Karpas-422 (cell line): ENCODE data around the gene SLC35B1. TPM values are rescaled to one million over a fixed set of nuclear protein-coding genes. Genes with fewer than 3 reads are reported as not detected.

Source experiments
- DNase-seq: peaks from one replicate; pipeline ENCODE4 v3.0.0-alpha.2; 2015
- H2AFZ ChIP-seq: fragments of 200-600 bp; sonication (generic); 2 replicates; pipeline ENCODE4 v1.6.1; 2014; ENCODE audit warnings: antibody characterized with exemption, low read length, mixed read lengths
- H3K27ac ChIP-seq: fragments of 200-600 bp; sonication (generic); 2 replicates; pipeline ENCODE4 v1.5.1; 2014; ENCODE audit warnings: mild to moderate bottlenecking, low read length, moderate library complexity
- H3K27me3 ChIP-seq: fragments of 200-600 bp; sonication (generic); 2 replicates; pipeline ENCODE4 v1.6.1; 2014; ENCODE audit warnings: low read length, mixed read lengths
- H3K36me3 ChIP-seq: fragments of 200-600 bp; sonication (generic); 2 replicates; pipeline ENCODE4 v1.6.1; 2014; ENCODE audit warnings: low read length, mixed read lengths; ENCODE audit not compliant: insufficient read depth
- H3K4me1 ChIP-seq: fragments of 200-600 bp; sonication (generic); 2 replicates; pipeline ENCODE4 v1.6.1; 2014; ENCODE audit warnings: mild to moderate bottlenecking, low read length, mixed read lengths
- H3K4me2 ChIP-seq: fragments of 200-600 bp; sonication (generic); 2 replicates; pipeline ENCODE4 v1.6.1; 2014; ENCODE audit warnings: low read length, low read depth, mild to moderate bottlenecking; ENCODE audit not compliant: poor library complexity, severe bottlenecking
- H3K4me3 ChIP-seq: fragments of 200-600 bp; sonication (generic); 2 replicates; pipeline ENCODE4 v1.5.1; 2014; ENCODE audit warnings: mild to moderate bottlenecking, antibody characterized with exemption, low read length, mixed read lengths
- H3K79me2 ChIP-seq: fragments of 200-600 bp; sonication (generic); 2 replicates; pipeline ENCODE4 v1.6.1; 2014; ENCODE audit warnings: mild to moderate bottlenecking, low read length, mixed read lengths
- H3K9ac ChIP-seq: fragments of 200-600 bp; sonication (generic); 2 replicates; pipeline ENCODE4 v1.6.0; 2014; ENCODE audit warnings: low read length
- H3K9me2 ChIP-seq: fragments of 200-600 bp; sonication (generic), shearing (Covaris generic); replicated peaks from 2 replicates; pipeline ENCODE4 v1.6.0; 2014; ENCODE audit warnings: mild to moderate bottlenecking, low read length, moderate library complexity; ENCODE audit not compliant: insufficient read depth
- H3K9me3 ChIP-seq: fragments of 300-700, 200-600 bp; sonication (generic); 2 replicates; pipeline ENCODE4 v1.6.1; 2014; ENCODE audit warnings: low read length, mixed read lengths
- H4K20me1 ChIP-seq: fragments of 200-600 bp; sonication (generic); 2 replicates; pipeline ENCODE4 v1.6.1; 2014; ENCODE audit warnings: mild to moderate bottlenecking, antibody characterized with exemption, low read length, low read depth; ENCODE audit not compliant: insufficient read depth
- total RNA-seq: library from RNA; depleted of rRNA; stranded (reverse); fragments of >200 nt; shearing (Covaris generic); gene quantifications from 2 replicates; pipeline ENCODE4 v1.2.3, GENCODE V29; 2014; ENCODE audit warnings: low replicate concordance

The SLC35B1 gene
- total RNA-seq, 1 experiment from 2014 or later, result 37.4 TPM

- Histone ChIP-seq H3K4me3 (no peak overlapping the region), H3K4me1 (no peaks in the 10 kb centered on the region), H2AFZ (no peak overlapping the region), H3K27ac (no peak overlapping the region), H3K36me3 (no peaks in the 10 kb centered on the region), H4K20me1 (no peaks in the 10 kb centered on the region), H3K27me3 (no peaks in the 10 kb centered on the region; the same call in 1 of the 2 replicates), H3K79me2 (no peaks in the 10 kb centered on the region), H3K9me3 (no peaks in the 10 kb centered on the region), H3K9me2 (no peaks in the 10 kb centered on the region), H3K4me2 (no peak overlapping the region), H3K9ac (no peak overlapping the region)
- no peak for DNase-seq
These were observed 32.0 kb upstream of the SLC35B1 start for GRCh38 chr17:49739641-49740271.

DNA sequence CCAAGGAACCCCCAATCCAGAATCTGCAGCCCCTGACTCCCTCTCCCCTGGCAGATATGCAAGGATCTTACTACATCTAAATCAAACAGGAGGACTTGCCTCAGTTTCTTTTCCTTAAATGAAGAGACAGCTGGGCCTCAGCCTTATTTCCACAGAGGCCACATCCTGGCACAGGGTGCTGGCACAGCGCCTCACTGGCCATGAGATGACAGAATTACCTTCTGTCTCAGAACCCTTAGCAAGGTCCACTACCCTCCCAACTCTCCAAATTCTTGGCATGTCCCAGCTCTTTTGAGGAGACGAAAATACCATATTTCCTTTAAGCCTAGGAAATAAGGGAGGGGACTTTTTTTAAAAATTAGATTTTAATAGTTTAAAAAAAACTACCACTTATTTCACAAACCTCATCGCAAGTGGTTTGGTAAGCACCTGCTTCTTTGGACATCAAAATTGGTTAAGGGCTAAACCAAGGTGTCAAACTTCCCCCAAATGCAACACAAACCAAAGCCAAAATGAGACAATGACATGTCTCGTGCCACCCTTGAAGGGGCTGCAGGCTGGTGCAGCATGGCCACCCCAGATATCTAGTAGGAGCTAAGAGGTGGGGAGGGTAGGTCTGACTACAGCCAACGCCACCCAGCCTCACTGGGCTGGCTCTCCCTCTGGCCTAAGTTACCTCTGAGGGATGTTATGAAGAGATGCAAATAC, 30.8 kb upstream of the SLC35B1 start:
- H3K4me2 ChIP-seq, result no peak overlapping the region
- H3K79me2 ChIP-seq, result no peaks in the 10 kb centered on the region
- no peaks in the 10 kb centered on the region for H3K4me1 ChIP-seq

GRCh38 chr17:49734515-49735490, 27.0 kb upstream of the SLC35B1 start:
- H3K4me2 ChIP-seq, result no peak overlapping the region
- H3K27me3 ChIP-seq, result no peaks in the 10 kb centered on the region; the same call in 1 of the 2 replicates
- no peak overlapping the region for H3K27ac ChIP-seq
- no peaks in the 10 kb centered on the region for H3K36me3 ChIP-seq
- no peak for DNase-seq
- H3K9me2 ChIP-seq, result no peaks in the 10 kb centered on the region
- no peaks in the 10 kb centered on the region for H3K79me2 ChIP-seq
- H4K20me1 ChIP-seq, result no peaks in the 10 kb centered on the region
- H3K4me1 ChIP-seq, result no peaks in the 10 kb centered on the region
- H3K4me3 ChIP-seq, result no peak overlapping the region
- no peak overlapping the region for H3K9ac ChIP-seq
- H2AFZ ChIP-seq, result no peak overlapping the region
- no peaks in the 10 kb centered on the region for H3K9me3 ChIP-seq

More for the DNA sequence above, 30.8 kb upstream of the SLC35B1 start:
- H3K9ac ChIP-seq, result no peak overlapping the region
- H3K27ac ChIP-seq, result no peak overlapping the region
- H3K27me3 ChIP-seq, result no peaks in the 10 kb centered on the region; the same call in 1 of the 2 replicates
- no peak overlapping the region for H2AFZ ChIP-seq
- H3K9me2 ChIP-seq, result no peaks in the 10 kb centered on the region
- H3K36me3 ChIP-seq, result no peaks in the 10 kb centered on the region
- H3K4me3 ChIP-seq, result no peak overlapping the region
- no peaks in the 10 kb centered on the region for H4K20me1 ChIP-seq
- no peak for DNase-seq
- H3K9me3 ChIP-seq, result no peaks in the 10 kb centered on the region

DNA sequence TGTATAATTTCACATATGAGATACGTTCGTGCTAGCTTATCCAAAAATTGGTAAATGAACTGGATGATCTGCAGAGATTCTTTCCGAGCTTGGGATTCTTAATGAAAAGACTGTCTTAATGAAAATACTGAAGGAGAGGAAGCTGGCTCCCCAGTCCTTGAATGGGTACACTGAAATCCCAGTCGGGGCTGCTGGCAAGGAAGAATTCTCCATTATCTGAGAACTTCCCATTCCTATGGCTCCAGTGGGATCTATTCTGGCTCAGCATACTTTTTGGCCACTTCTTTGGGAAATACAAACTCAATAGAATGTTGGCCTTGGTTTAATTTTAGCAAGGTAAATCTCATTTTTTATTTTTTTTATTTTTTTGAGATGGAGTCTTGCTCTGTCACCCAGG, 23.7 kb upstream of the SLC35B1 start:
- no peak overlapping the region for H3K27ac ChIP-seq
- no peaks in the 10 kb centered on the region for H3K4me1 ChIP-seq
- H3K27me3 ChIP-seq, result no peaks in the 10 kb centered on the region
- H3K9ac ChIP-seq, result no peak overlapping the region
- H3K9me3 ChIP-seq, result no peaks in the 10 kb centered on the region
- H3K36me3 ChIP-seq, result no peaks in the 10 kb centered on the region
- no peaks in the 10 kb centered on the region for H3K9me2 ChIP-seq
- no peak overlapping the region for H3K4me3 ChIP-seq
- no peak overlapping the region for H3K4me2 ChIP-seq
- no peak overlapping the region for H2AFZ ChIP-seq
- no peaks in the 10 kb centered on the region for H3K79me2 ChIP-seq
- no peak for DNase-seq
- no peaks in the 10 kb centered on the region for H4K20me1 ChIP-seq

GRCh38 chr17:49730785-49731434, 23.1 kb upstream of the SLC35B1 start:
- H3K9me3 ChIP-seq, result no peaks in the 10 kb centered on the region

DNA sequence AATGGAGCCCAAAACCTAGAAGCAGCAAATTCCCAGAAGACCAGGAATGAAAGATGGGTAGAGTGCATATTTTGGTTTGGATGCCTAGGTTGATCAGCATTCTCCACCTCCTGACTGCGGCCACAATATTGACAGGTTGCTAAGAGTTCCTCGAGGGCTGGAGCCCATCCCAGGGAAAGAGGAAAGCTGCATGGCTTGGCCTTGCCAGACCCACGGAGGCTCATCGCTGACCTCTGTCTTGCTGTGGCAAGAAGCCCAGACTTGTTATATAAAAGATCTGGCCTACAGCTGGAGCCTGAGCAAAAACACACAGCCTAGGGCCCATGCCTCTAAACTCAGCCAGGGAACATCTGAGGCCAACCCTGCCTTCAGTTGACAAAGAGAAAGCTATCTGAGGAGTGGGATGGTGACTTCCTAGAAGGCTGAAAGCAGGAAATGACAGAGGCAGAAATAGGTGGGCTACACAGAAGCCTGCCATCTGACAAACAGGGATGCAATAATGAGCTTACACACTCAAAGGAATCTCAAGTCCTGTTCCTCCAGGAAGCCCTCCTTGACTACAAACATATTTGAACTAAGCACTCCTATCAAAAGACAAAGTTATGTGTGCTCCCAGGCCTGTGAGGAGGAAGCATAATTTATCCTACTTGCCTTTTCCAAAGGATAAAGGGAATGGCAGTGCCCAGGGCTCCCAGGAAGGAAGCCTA, 22.5 kb upstream of the SLC35B1 start:
- Histone ChIP-seq H3K36me3 (no peaks in the 10 kb centered on the region), H3K27ac (no peak overlapping the region), H3K4me2 (no peak overlapping the region), H3K27me3 (no peaks in the 10 kb centered on the region), H3K9ac (no peak overlapping the region), H3K79me2 (no peaks in the 10 kb centered on the region), H3K4me3 (no peak overlapping the region), H3K4me1 (no peaks in the 10 kb centered on the region), H4K20me1 (no peaks in the 10 kb centered on the region), H3K9me3 (no peaks in the 10 kb centered on the region), H3K9me2 (no peaks in the 10 kb centered on the region), H2AFZ (no peak overlapping the region)
- DNase-seq, result no peak

More at GRCh38 chr17:49730785-49731434, 23.1 kb upstream of the SLC35B1 start:
- Histone ChIP-seq H3K9ac (no peak overlapping the region), H3K4me3 (no peak overlapping the region), H2AFZ (no peak overlapping the region), H3K4me1 (no peaks in the 10 kb centered on the region), H3K27ac (no peak overlapping the region), H3K79me2 (no peaks in the 10 kb centered on the region), H3K4me2 (no peak overlapping the region), H4K20me1 (no peaks in the 10 kb centered on the region), H3K27me3 (no peaks in the 10 kb centered on the region), H3K9me2 (no peaks in the 10 kb centered on the region), H3K36me3 (no peaks in the 10 kb centered on the region)
- DNase-seq, result no peak

GRCh38 chr17:49729069-49729468, 21.3 kb upstream of the SLC35B1 start:
- no peak overlapping the region for H3K9ac ChIP-seq
- H3K36me3 ChIP-seq, result no peaks in the 10 kb centered on the region
- no peak for DNase-seq
- no peak overlapping the region for H3K27ac ChIP-seq
- no peaks in the 10 kb centered on the region for H4K20me1 ChIP-seq
- H2AFZ ChIP-seq, result no peak overlapping the region
- no peak overlapping the region for H3K4me2 ChIP-seq
- no peaks in the 10 kb centered on the region for H3K9me3 ChIP-seq
- no peaks in the 10 kb centered on the region for H3K4me1 ChIP-seq
- no peaks in the 10 kb centered on the region for H3K27me3 ChIP-seq
- no peaks in the 10 kb centered on the region for H3K9me2 ChIP-seq
- no peaks in the 10 kb centered on the region for H3K79me2 ChIP-seq
- no peak overlapping the region for H3K4me3 ChIP-seq
